Measurements from ENCODE around the gene TMEM163. TPM values are rescaled to one million over a fixed set of nuclear protein-coding genes. Genes with fewer than 3 reads are reported as not detected.
A peak's percentile ranks its signal among the peaks of the same experiment; 100 is the strongest.

Gene TMEM163
- total and polyA plus RNA-seq, 2 donors from 2014 or later, result 2.6 to 5.9 TPM

DNA sequence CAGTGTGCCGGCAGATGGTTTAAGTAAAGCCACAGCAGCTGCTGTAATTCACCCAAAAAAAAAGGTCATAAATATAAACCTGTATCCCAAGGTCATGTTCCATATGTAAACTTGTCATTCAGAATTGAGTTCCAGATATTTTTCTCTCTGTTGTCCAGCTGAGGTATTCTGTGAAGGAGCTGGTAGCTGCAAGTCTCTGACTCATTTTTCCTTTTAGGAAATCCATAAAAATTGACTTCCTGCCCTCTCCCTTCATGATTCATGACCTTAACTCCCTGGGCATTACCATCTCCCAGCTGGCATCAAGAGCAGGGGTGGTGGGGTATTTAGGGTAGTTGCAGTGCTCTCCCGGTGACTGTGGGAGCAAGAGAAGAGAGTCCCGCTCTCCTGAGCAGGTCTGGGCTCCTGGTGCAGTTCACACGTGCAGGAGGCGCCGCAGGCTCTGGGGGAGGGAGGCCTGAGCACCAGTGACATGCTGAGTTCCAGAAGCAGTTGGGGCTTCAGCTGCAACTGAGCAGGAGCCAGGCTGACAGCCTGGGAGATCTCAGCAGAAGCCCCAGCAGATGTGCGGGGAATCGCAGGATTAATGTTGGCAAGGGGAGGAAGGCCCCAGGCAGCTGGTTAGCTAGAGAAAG is 272.3 kb downstream of the TMEM163 start:
- FAIRE-seq (no peak), DNase-seq (peak in 3 of 5 donors; percentile 36 to 73 (median 61))
- Histone ChIP-seq H3K27me3 (ENCODE audit: control insufficient read depth, insufficient read depth, low read length) (no peaks in the 10 kb centered on the region), H3K36me3 (ENCODE audit: control insufficient read depth in 2 of 3, insufficient read depth in 3 of 3, low read length in 3 of 3) (peaks cover 0 to 3% (median 2%) of the 10 kb centered on the region in 3 donors), H3K4me3 (ENCODE audit: low read length in 3 of 3) (no peak overlapping the region), H3K9ac (ENCODE audit: low read length in 3 of 3) (no peak overlapping the region), H3K27ac (ENCODE audit: low read depth in 2 of 2, low read length in 2 of 2) (no peak overlapping the region), H3K9me3 (ENCODE audit: control insufficient read depth in 2 of 3, insufficient read depth in 1 of 3, low read length in 3 of 3) (no peaks in the 10 kb centered on the region), H3K4me1 (ENCODE audit: control insufficient read depth in 2 of 3, insufficient read depth in 2 of 3, low read depth in 1 of 3, low read length in 3 of 3) (no peaks in the 10 kb centered on the region)
- intact Hi-C loops (cut with DNase I), result no loop called here
- TF ChIP-seq, protein P1, sequence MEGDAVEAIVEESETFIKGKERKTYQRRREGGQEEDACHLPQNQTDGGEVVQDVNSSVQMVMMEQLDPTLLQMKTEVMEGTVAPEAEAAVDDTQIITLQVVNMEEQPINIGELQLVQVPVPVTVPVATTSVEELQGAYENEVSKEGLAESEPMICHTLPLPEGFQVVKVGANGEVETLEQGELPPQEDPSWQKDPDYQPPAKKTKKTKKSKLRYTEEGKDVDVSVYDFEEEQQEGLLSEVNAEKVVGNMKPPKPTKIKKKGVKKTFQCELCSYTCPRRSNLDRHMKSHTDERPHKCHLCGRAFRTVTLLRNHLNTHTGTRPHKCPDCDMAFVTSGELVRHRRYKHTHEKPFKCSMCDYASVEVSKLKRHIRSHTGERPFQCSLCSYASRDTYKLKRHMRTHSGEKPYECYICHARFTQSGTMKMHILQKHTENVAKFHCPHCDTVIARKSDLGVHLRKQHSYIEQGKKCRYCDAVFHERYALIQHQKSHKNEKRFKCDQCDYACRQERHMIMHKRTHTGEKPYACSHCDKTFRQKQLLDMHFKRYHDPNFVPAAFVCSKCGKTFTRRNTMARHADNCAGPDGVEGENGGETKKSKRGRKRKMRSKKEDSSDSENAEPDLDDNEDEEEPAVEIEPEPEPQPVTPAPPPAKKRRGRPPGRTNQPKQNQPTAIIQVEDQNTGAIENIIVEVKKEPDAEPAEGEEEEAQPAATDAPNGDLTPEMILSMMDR (IDR thresholded peaks at IDR 0.05; ENCODE audit: borderline replicate concordance, extremely low read depth, insufficient read depth), result no peak

DNA sequence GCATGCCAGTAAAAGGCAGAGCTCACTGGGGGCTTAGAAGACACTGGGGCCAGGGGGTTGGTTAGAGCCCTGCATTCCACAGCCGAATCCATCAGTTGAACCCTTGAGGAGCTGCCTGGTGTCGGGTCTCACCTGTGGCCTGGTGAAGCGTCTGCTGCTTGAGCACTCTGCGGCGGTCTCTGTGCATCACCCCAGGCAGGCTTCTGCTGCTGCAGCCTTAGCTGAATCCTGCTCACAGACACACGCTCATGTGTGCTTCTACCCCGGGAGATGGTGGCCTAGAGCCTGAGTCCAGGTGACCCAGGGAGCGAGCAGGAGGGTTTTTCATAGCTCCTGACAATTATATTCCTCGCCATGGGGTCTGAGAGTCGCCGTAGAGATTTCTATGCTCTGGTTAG is 272.8 kb downstream of the TMEM163 start:
- peaks cover 0 to 3% (median 2%) of the 10 kb centered on the region in 3 donors for H3K36me3 ChIP-seq (ENCODE audit: control insufficient read depth in 2 of 3, insufficient read depth in 3 of 3, low read length in 3 of 3)
- H3K4me3 ChIP-seq (ENCODE audit: low read length in 3 of 3), result no peak overlapping the region
- H3K9me3 ChIP-seq (ENCODE audit: control insufficient read depth in 2 of 3, insufficient read depth in 1 of 3, low read length in 3 of 3), result no peaks in the 10 kb centered on the region
- TF ChIP-seq, protein P1 (IDR thresholded peaks at IDR 0.05; ENCODE audit: borderline replicate concordance, extremely low read depth, insufficient read depth), result no peak
- H3K27ac ChIP-seq (ENCODE audit: low read depth in 2 of 2, low read length in 2 of 2), result no peak overlapping the region
- no peak overlapping the region for H3K9ac ChIP-seq (ENCODE audit: low read length in 3 of 3)
- intact Hi-C loops (cut with DNase I), result no loop called here
- peak in 1 of 5 donors; percentile 23 for DNase-seq
- no peaks in the 10 kb centered on the region for H3K27me3 ChIP-seq (ENCODE audit: control insufficient read depth, insufficient read depth, low read length)
- no peak for FAIRE-seq
- no peaks in the 10 kb centered on the region for H3K4me1 ChIP-seq (ENCODE audit: control insufficient read depth in 2 of 3, insufficient read depth in 2 of 3, low read depth in 1 of 3, low read length in 3 of 3)

DNA sequence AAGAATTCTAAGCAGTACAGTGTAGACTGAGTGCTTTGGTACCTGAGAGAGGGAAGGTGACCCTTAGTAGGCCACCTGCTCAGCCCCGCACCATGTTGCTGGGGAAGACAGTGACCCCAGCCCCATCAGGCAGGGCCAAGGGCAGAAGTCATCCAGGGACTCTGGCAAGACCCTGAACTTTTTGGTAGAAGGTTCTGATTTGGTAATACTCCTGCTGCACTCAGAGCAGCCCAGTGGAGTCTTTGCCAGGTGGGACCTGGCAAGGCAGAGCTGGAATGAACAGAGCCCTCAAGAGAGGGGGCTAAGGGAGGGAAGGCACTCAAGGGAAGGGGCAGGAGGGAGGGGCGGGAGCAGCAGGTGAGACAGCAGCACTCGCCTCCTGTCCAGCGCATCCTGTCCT is 273.7 kb downstream of the TMEM163 start:
- FAIRE-seq (no peak), DNase-seq (no peak)
- Histone ChIP-seq H3K4me1 (ENCODE audit: control insufficient read depth in 2 of 3, insufficient read depth in 2 of 3, low read depth in 1 of 3, low read length in 3 of 3) (no peaks in the 10 kb centered on the region), H3K36me3 (ENCODE audit: control insufficient read depth in 2 of 3, insufficient read depth in 3 of 3, low read length in 3 of 3) (peaks cover 0 to 3% (median 2%) of the 10 kb centered on the region in 3 donors), H3K9ac (ENCODE audit: low read length in 3 of 3) (no peak overlapping the region), H3K4me3 (ENCODE audit: low read length in 3 of 3) (no peak overlapping the region), H3K9me3 (ENCODE audit: control insufficient read depth in 2 of 3, insufficient read depth in 1 of 3, low read length in 3 of 3) (no peaks in the 10 kb centered on the region), H3K27me3 (ENCODE audit: control insufficient read depth, insufficient read depth, low read length) (no peaks in the 10 kb centered on the region), H3K27ac (ENCODE audit: low read depth in 2 of 2, low read length in 2 of 2) (no peak overlapping the region)
- intact Hi-C loops (cut with DNase I), result no loop called here
- TF ChIP-seq, protein P1 (IDR thresholded peaks at IDR 0.05; ENCODE audit: borderline replicate concordance, extremely low read depth, insufficient read depth), result no peak
